HUES48 (cell line): ENCODE measurements around the gene PEX3.

Source experiments
- H3K27ac ChIP-seq: one replicate; pipeline ENCODE4 v1.7.0; 2013; ENCODE audit warnings: low read depth, low read length, inconsistent platforms
- H3K27me3 ChIP-seq: 2 replicates; pipeline ENCODE4 v1.6.1; 2013; ENCODE audit warnings: mild to moderate bottlenecking, low read length; ENCODE audit not compliant: control insufficient read depth, insufficient read depth
- H3K36me3 ChIP-seq: 2 replicates; pipeline ENCODE4 v1.6.1; 2013; ENCODE audit warnings: low read length; ENCODE audit not compliant: control insufficient read depth, insufficient read depth
- H3K4me1 ChIP-seq: 2 replicates; pipeline ENCODE4 v1.6.1; 2013; ENCODE audit warnings: mild to moderate bottlenecking, low read length; ENCODE audit not compliant: control insufficient read depth, insufficient read depth
- H3K4me3 ChIP-seq: 2 replicates; pipeline ENCODE4 v1.5.1; 2013; ENCODE audit warnings: mild to moderate bottlenecking, low read depth, low read length
- H3K9ac ChIP-seq: 2 replicates; pipeline ENCODE4 v1.6.1; 2013; ENCODE audit warnings: mild to moderate bottlenecking, low read depth, low read length, moderate library complexity
- H3K9me3 ChIP-seq: 2 replicates; pipeline ENCODE4 v1.6.1; 2013; ENCODE audit warnings: low read length; ENCODE audit not compliant: control insufficient read depth, insufficient read depth

The PEX3 gene

GRCh38 chr6:143540192-143540591 lies 89.6 kb downstream of the PEX3 start:
- Histone ChIP-seq H3K27ac (no peak overlapping the region), H3K9me3 (no peaks in the 10 kb centered on the region), H3K4me3 (no peak overlapping the region), H3K36me3 (no peaks in the 10 kb centered on the region), H3K9ac (no peak overlapping the region), H3K4me1 (peaks cover 26% of the 10 kb centered on the region), H3K27me3 (peaks cover 35% of the 10 kb centered on the region)
